Activated CD4-positive, alpha-beta T cell treated with anti-CD3 and anti-CD28 coated beads for 36 hours (primary cell): ENCODE measurements around the gene RIT2. TPM values are rescaled to one million over a fixed set of nuclear protein-coding genes. Genes with fewer than 3 reads are reported as not detected.

Source experiments
- ATAC-seq: fragments of 200-7000 bp; cut with Tn5 transposase; one replicate; pipeline ENCODE4 v1.10.0; 2021; ENCODE audit warnings: mild to moderate bottlenecking, moderate library complexity
- CTCF ChIA-PET: fragments of 350-600 bp; sonication (Branson Sonifier 250); formaldehyde crosslinking; loops from one replicate; lab custom pipeline; 2021; ENCODE audit warnings: antibody characterized with exemption; lab: Charles Lee
- POLR2A ChIA-PET: fragments of 350-600 bp; sonication (Branson Sonifier 250); formaldehyde crosslinking; loops from one replicate; lab custom pipeline; 2021; ENCODE audit warnings: antibody characterized with exemption, inconsistent platforms; lab: Charles Lee
- DNase-seq: peaks from one replicate; pipeline ENCODE4 v3.0.0-alpha.2; 2020
- H3K27ac Mint-ChIP-seq: one replicate; pipeline ENCODE4 v1.8.0; 2021; ENCODE audit warnings: mixed read lengths
- H3K27me3 Mint-ChIP-seq: one replicate; pipeline ENCODE4 v1.8.0; 2021; ENCODE audit warnings: mixed read lengths
- H3K36me3 Mint-ChIP-seq: one replicate; pipeline ENCODE4 v1.8.0; 2021; ENCODE audit warnings: low read depth, mixed read lengths
- H3K4me1 Mint-ChIP-seq: one replicate; pipeline ENCODE4 v1.8.0; 2021; ENCODE audit warnings: mixed read lengths
- H3K4me3 Mint-ChIP-seq: one replicate; pipeline ENCODE4 v1.8.0; 2021; ENCODE audit warnings: mild to moderate bottlenecking, moderate library complexity, mixed read lengths
- H3K9me3 Mint-ChIP-seq: one replicate; pipeline ENCODE4 v1.8.0; 2021; ENCODE audit warnings: low read depth, mixed read lengths
- intact Hi-C, 2 experiments: fragments of 100-400 bp; cut with DNase I in 1 of 2; cut with micrococcal nuclease in 1 of 2; formaldehyde crosslinking; loops; one replicate each; pipeline versions ENCODE4 v1.14.2 to v1.15.1; 2022 to 2024; cut with DNase I, micrococcal nuclease
- total RNA-seq, 2 experiments: library from RNA; stranded (reverse); gene quantifications; one replicate each; pipeline ENCODE4 v1.2.3, GENCODE V29; 2021

Gene RIT2
- total RNA-seq, 2 experiments from 2014 or later = not detected

- H3K36me3 Mint-ChIP-seq = no peaks in the 10 kb centered on the region
- intact Hi-C loops = no loop called here
- DNase-seq = no peak
- H3K4me3 Mint-ChIP-seq = no peak overlapping the region
- ATAC-seq = no peak
- no peaks in the 10 kb centered on the region for H3K9me3 Mint-ChIP-seq
- ChIA-PET POLR2A (no interaction called here), CTCF (no interaction called here)
- H3K27ac Mint-ChIP-seq = no peak overlapping the region
- H3K4me1 Mint-ChIP-seq = no peaks in the 10 kb centered on the region
- H3K27me3 Mint-ChIP-seq = no peaks in the 10 kb centered on the region
These were observed 69.2 kb downstream of the RIT2 start for GRCh38 chr18:43046322-43046721.

GRCh38 chr18:43043626-43044025, 71.9 kb downstream of the RIT2 start:
- DNase-seq (no peak), ATAC-seq (no peak)
- Mint-ChIP-seq H3K9me3 (peaks cover 1% of the 10 kb centered on the region), H3K27ac (no peak overlapping the region), H3K4me3 (no peak overlapping the region), H3K27me3 (no peaks in the 10 kb centered on the region), H3K4me1 (no peaks in the 10 kb centered on the region), H3K36me3 (no peaks in the 10 kb centered on the region)
- CTCF ChIA-PET = no interaction called here
- POLR2A ChIA-PET = no interaction called here
- intact Hi-C loops = no loop called here

GRCh38 chr18:43040281-43040680, 75.2 kb downstream of the RIT2 start:
- no peak overlapping the region for H3K4me3 Mint-ChIP-seq
- POLR2A ChIA-PET = no interaction called here
- DNase-seq (no peak), ATAC-seq (no peak)
- H3K9me3 Mint-ChIP-seq = peaks cover 4% of the 10 kb centered on the region
- intact Hi-C loops = no loop called here
- no peaks in the 10 kb centered on the region for H3K27me3 Mint-ChIP-seq
- H3K4me1 Mint-ChIP-seq = no peaks in the 10 kb centered on the region
- H3K27ac Mint-ChIP-seq = no peak overlapping the region
- CTCF ChIA-PET = no interaction called here
- H3K36me3 Mint-ChIP-seq = no peaks in the 10 kb centered on the region

- POLR2A ChIA-PET = no interaction called here
- no peaks in the 10 kb centered on the region for H3K36me3 Mint-ChIP-seq
- CTCF ChIA-PET = no interaction called here
- no peaks in the 10 kb centered on the region for H3K4me1 Mint-ChIP-seq
- H3K27ac Mint-ChIP-seq = no peak overlapping the region
- DNase-seq (no peak), ATAC-seq (no peak)
- no peaks in the 10 kb centered on the region for H3K27me3 Mint-ChIP-seq
- H3K9me3 Mint-ChIP-seq = peaks cover 15% of the 10 kb centered on the region
- intact Hi-C loops = no loop called here
- no peak overlapping the region for H3K4me3 Mint-ChIP-seq
These were observed 80.6 kb downstream of the RIT2 start for GRCh38 chr18:43034683-43035500.

GRCh38 chr18:43031169-43031568, 84.3 kb downstream of the RIT2 start:
- H3K27ac Mint-ChIP-seq = no peak overlapping the region
- ChIA-PET POLR2A (no interaction called here), CTCF (no interaction called here)
- H3K27me3 Mint-ChIP-seq = no peaks in the 10 kb centered on the region
- DNase-seq (no peak), ATAC-seq (no peak)
- peaks cover 12% of the 10 kb centered on the region for H3K9me3 Mint-ChIP-seq
- no peak overlapping the region for H3K4me3 Mint-ChIP-seq
- intact Hi-C loops = no loop called here
- H3K36me3 Mint-ChIP-seq = no peaks in the 10 kb centered on the region
- H3K4me1 Mint-ChIP-seq = no peaks in the 10 kb centered on the region

- DNase-seq = no peak
- intact Hi-C loops = no loop called here
- H3K4me1 Mint-ChIP-seq = no peaks in the 10 kb centered on the region
- no peak overlapping the region for H3K4me3 Mint-ChIP-seq
- H3K36me3 Mint-ChIP-seq = no peaks in the 10 kb centered on the region
- ATAC-seq = no peak
- no peaks in the 10 kb centered on the region for H3K27me3 Mint-ChIP-seq
- POLR2A ChIA-PET = no interaction called here
- H3K9me3 Mint-ChIP-seq = peaks cover 10% of the 10 kb centered on the region
- H3K27ac Mint-ChIP-seq = no peak overlapping the region
- CTCF ChIA-PET = interaction anchor here (1.1 kb wide), 1 partner anchor 730 kb away, joined by 3 read pairs; no protein-coding TSS in a partner anchor
These were observed 86.1 kb downstream of the RIT2 start for GRCh38 chr18:43029414-43029813.

- CTCF ChIA-PET = no interaction called here
- Mint-ChIP-seq H3K36me3 (no peaks in the 10 kb centered on the region), H3K27me3 (no peaks in the 10 kb centered on the region), H3K9me3 (peaks cover 18% of the 10 kb centered on the region), H3K27ac (no peak overlapping the region), H3K4me3 (no peak overlapping the region), H3K4me1 (no peaks in the 10 kb centered on the region)
- DNase-seq = no peak
- intact Hi-C loops = no loop called here
- POLR2A ChIA-PET = no interaction called here
- no peak for ATAC-seq
These were observed 92.6 kb downstream of the RIT2 start for GRCh38 chr18:43022874-43023273.

- ATAC-seq = no peak
- no peak overlapping the region for H3K4me3 Mint-ChIP-seq
- no peaks in the 10 kb centered on the region for H3K27me3 Mint-ChIP-seq
- ChIA-PET CTCF (interaction anchor here (0.5 kb wide), 1 partner anchor 170 kb away, joined by 3 read pairs; no protein-coding TSS in a partner anchor), POLR2A (no interaction called here)
- H3K27ac Mint-ChIP-seq = no peak overlapping the region
- no peak for DNase-seq
- H3K4me1 Mint-ChIP-seq = no peaks in the 10 kb centered on the region
- no peaks in the 10 kb centered on the region for H3K36me3 Mint-ChIP-seq
- intact Hi-C loops = no loop called here
- H3K9me3 Mint-ChIP-seq = peaks cover 11% of the 10 kb centered on the region
These were observed 97.9 kb downstream of the RIT2 start for GRCh38 chr18:43017622-43018021.

GRCh38 chr18:43013486-43013885, 102.0 kb downstream of the RIT2 start:
- intact Hi-C loops = no loop called here
- Mint-ChIP-seq H3K27ac (no peak overlapping the region), H3K4me3 (no peak overlapping the region), H3K27me3 (no peaks in the 10 kb centered on the region), H3K36me3 (no peaks in the 10 kb centered on the region), H3K9me3 (no peaks in the 10 kb centered on the region), H3K4me1 (no peaks in the 10 kb centered on the region)
- ATAC-seq = no peak
- POLR2A ChIA-PET = interaction anchor here (0.6 kb wide), 1 partner anchor 123 kb away, joined by 3 read pairs; no protein-coding TSS in a partner anchor
- no peak for DNase-seq
- CTCF ChIA-PET = no interaction called here

- CTCF ChIA-PET = no interaction called here
- H3K4me3 Mint-ChIP-seq = no peak overlapping the region
- intact Hi-C loops = no loop called here
These were observed 102.5 kb downstream of the RIT2 start for GRCh38 chr18:43012951-43013350.

GRCh38 chr18:43010611-43011010, 104.9 kb downstream of the RIT2 start:
- ChIA-PET CTCF (no interaction called here), POLR2A (no interaction called here)
- Mint-ChIP-seq H3K4me3 (no peak overlapping the region), H3K4me1 (no peaks in the 10 kb centered on the region), H3K27ac (no peak overlapping the region), H3K9me3 (no peaks in the 10 kb centered on the region), H3K36me3 (no peaks in the 10 kb centered on the region), H3K27me3 (no peaks in the 10 kb centered on the region)
- no peak for ATAC-seq
- intact Hi-C loops = no loop called here
- no peak for DNase-seq

More at GRCh38 chr18:43012951-43013350, 102.5 kb downstream of the RIT2 start:
- ATAC-seq (no peak), DNase-seq (no peak)
- no peaks in the 10 kb centered on the region for H3K27me3 Mint-ChIP-seq
- H3K4me1 Mint-ChIP-seq = no peaks in the 10 kb centered on the region
- H3K36me3 Mint-ChIP-seq = no peaks in the 10 kb centered on the region
- no peak overlapping the region for H3K27ac Mint-ChIP-seq
- POLR2A ChIA-PET = interaction anchor here (0.6 kb wide), 1 partner anchor 124 kb away, joined by 3 read pairs; no protein-coding TSS in a partner anchor
- no peaks in the 10 kb centered on the region for H3K9me3 Mint-ChIP-seq

GRCh38 chr18:43009674-43010073, 105.8 kb downstream of the RIT2 start:
- Mint-ChIP-seq H3K27me3 (no peaks in the 10 kb centered on the region), H3K36me3 (no peaks in the 10 kb centered on the region), H3K4me3 (no peak overlapping the region), H3K27ac (no peak overlapping the region), H3K9me3 (no peaks in the 10 kb centered on the region), H3K4me1 (no peaks in the 10 kb centered on the region)
- ChIA-PET CTCF (no interaction called here), POLR2A (no interaction called here)
- DNase-seq (no peak), ATAC-seq (no peak)
- intact Hi-C loops = no loop called here
